Measurements from ENCODE around the gene MBOAT1.
"Not testable (repeated sequence)": the region's sequence is repeated elsewhere in the genome, so short reads cannot be mapped to it uniquely, and the experiment has no call there.

The MBOAT1 gene

DNA sequence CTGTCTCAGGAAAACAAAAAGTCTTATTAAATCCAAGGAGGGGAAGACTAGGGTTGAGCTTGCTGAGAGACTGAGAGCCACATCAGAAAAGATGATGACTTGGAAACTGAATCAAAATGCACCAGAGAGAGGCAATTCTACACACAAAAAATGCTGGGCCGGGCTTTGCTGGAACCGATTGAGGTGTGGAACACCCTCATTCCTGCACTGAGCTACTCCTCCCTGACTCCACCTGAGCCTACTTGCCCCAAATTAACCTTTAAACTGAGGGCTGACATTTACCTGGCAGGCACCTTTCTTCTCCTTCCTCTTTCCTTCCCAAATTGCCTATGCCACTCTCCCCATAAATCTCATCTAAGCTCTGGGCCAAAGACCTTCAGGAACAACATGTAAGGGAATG lies 40.8 kb upstream of the MBOAT1 start:
- TF ChIP-seq, protein P1, sequence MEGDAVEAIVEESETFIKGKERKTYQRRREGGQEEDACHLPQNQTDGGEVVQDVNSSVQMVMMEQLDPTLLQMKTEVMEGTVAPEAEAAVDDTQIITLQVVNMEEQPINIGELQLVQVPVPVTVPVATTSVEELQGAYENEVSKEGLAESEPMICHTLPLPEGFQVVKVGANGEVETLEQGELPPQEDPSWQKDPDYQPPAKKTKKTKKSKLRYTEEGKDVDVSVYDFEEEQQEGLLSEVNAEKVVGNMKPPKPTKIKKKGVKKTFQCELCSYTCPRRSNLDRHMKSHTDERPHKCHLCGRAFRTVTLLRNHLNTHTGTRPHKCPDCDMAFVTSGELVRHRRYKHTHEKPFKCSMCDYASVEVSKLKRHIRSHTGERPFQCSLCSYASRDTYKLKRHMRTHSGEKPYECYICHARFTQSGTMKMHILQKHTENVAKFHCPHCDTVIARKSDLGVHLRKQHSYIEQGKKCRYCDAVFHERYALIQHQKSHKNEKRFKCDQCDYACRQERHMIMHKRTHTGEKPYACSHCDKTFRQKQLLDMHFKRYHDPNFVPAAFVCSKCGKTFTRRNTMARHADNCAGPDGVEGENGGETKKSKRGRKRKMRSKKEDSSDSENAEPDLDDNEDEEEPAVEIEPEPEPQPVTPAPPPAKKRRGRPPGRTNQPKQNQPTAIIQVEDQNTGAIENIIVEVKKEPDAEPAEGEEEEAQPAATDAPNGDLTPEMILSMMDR (IDR thresholded peaks at IDR 0.05; ENCODE audit: control extremely low read depth, extremely low read depth, low read depth, missing control alignments) = no peak
- no peak for DNase-seq (ENCODE audit: extremely low spot score)
- ChIA-PET CTCF (interaction anchor here (0.6 kb wide), 1 partner anchor 20 kb away, joined by 3 read pairs; no protein-coding TSS in a partner anchor), POLR2A (no interaction called here)

DNA sequence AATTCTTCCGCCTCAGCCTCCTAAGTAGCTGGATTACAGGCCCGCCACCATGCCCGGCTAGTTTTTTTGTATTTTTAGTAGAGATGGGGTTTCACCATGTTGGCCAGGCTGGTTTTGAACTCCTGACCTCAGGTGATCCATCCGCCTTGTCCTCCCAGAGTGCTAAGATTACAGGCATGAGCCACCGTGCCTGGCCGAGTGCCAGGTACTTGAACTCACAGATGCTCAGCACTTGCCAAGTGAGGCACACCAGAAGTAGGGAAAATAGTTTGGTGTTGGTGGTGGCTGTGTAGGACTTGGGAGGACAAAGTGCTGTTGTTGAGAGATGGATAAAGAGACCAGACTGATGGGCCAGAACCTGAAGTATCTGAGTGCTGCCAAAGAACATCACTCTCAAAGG lies 40.0 kb upstream of the MBOAT1 start:
- DNase-seq (ENCODE audit: extremely low spot score) = no peak
- ChIA-PET POLR2A (no interaction called here), CTCF (no interaction called here)
- TF ChIP-seq, protein P1 (IDR thresholded peaks at IDR 0.05; ENCODE audit: control extremely low read depth, extremely low read depth, low read depth, missing control alignments) = no peak

DNA sequence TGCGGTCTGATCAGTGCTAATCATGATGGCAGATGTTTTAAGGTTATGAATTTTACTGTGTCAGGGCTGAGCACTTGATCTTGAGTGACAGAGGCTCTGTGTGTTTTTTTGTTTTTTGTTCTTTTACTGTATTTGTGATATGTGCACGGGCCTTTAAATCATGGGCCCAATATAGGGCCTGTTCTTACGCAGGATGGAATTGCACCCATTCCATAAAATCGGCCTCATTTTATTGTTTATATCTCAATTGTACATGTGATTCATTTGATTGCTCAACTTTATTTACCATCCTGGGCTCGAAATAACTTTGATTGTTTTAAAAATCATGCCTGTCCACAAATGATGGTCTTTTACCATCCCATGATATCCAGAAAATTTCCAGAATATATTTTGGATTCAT lies 39.3 kb upstream of the MBOAT1 start:
- ChIA-PET CTCF (no interaction called here), POLR2A (no interaction called here)
- TF ChIP-seq, protein P1 (IDR thresholded peaks at IDR 0.05; ENCODE audit: control extremely low read depth, extremely low read depth, low read depth, missing control alignments) = no peak
- DNase-seq (ENCODE audit: extremely low spot score) = no peak

DNA sequence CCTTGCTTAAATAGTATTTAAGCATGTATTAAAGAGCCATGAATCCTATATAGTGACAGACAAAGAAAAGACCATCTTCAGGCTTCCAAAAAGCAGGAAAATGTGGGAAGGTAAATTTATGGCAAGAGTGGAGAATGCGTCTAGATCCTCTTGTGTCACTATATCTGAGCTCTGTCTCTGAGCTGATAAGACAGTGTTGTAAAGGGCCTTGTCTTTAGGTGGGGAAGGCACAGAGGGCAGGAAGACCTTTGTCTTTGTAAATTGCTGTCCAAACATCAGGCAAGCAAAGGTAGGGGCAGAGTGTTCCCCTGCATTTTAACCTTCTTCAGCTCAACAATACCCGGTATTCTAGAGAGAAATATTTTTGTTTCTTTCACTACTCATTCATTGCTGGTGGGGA lies 33.9 kb upstream of the MBOAT1 start:
- ChIA-PET POLR2A (no interaction called here), CTCF (interaction anchor here (1.5 kb wide), 1 partner anchor 33 kb away, joined by 4 read pairs; no protein-coding TSS in a partner anchor)
- TF ChIP-seq, protein P1 (IDR thresholded peaks at IDR 0.05; ENCODE audit: control extremely low read depth, extremely low read depth, low read depth, missing control alignments) = no peak
- DNase-seq (ENCODE audit: extremely low spot score) = no peak

DNA sequence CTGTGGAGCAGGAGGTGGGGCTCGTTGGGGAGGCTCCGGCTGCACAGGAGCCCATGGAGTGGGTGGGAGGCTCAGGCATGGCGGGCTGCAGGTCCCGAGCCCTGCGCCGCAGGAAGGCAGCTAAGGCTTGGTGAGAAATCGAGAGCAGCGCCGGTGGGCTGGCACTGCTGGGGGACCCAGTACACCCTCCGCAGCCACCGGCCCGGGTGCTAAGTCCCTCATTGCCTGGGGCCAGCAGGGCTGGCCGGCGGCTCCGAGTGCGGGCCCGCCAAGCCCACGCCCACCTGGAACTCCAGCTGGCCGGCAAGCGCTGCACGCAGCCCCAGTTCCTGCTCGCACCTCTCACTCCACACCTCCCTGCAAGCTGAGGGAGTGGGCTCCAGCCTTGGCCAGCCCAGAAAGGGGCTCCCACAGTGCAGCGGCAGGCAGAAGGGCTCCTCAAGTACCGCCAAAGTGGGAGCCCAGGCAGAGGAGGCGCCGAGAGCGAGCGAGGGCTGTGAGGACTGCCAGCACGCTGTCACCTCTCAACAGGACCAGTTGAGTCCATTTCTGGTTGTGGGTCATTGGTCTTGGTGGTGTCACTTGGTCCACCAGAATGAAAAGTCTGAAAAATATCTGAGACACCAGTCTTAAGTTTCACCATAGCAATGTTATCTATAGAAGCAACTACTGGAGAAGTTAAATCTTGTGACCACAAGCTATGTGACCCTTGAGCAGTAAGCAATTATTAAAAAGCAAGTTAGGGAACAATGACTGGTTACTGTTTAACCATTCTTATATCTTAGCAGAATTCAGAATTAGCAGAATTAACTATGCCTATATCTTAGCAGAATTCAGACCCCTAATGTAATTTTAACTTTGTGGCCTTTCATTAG lies 32.8 kb upstream of the MBOAT1 start:
- POLR2A ChIA-PET; CTCF ChIA-PET; DNase-seq (ENCODE audit: extremely low spot score): not testable (repeated sequence)

DNA sequence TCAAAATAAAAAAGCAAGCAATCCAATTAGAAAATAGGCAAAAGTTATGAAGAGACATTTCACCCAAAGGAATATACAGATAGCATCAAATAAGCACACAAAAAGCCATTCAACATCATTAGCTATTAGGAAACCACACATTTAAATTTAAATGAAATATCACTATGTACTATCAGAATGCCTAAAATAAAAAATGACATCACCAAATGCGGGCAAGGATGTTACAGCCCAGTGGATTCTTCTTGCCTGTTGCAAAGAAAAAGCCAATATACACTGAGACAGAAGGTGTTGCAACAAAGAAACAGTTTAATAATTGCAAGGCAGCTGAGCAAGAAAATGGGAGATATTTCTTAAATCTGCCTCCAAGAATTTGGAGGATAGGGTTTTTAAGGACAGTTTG lies 31.0 kb upstream of the MBOAT1 start:
- ChIA-PET POLR2A (no interaction called here), CTCF (interaction anchor here (0.9 to 1.5 kb wide), 4 partner anchors 9 to 285 kb away, joined by 3 to 4 read pairs (median 4); no protein-coding TSS in a partner anchor)
- TF ChIP-seq, protein P1 (IDR thresholded peaks at IDR 0.05; ENCODE audit: control extremely low read depth, extremely low read depth, low read depth, missing control alignments) = no peak

DNA sequence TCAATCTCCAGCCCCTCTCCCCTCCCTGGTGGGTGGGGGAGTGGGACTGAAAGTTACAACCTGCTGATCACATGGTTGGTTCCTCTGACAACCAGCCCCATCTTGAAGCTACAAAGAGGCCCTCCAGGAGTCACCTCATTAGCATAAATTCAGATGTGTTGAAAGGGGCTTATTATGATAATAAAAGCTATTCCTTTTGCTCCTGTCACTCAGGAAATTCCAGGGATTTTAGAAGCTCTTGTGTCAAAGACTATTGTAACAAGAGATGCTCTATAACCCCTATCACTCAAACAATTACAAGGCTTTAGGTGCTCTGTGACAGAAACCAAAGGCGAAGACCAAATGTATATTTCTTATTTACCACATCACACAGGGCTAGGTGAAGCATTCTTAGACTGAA lies 30.1 kb upstream of the MBOAT1 start:
- TF ChIP-seq, protein P1 (IDR thresholded peaks at IDR 0.05; ENCODE audit: control extremely low read depth, extremely low read depth, low read depth, missing control alignments) = no peak
- no peak for DNase-seq (ENCODE audit: extremely low spot score)
- ChIA-PET CTCF (interaction anchor here (1.5 kb wide), 1 partner anchor 117 kb away, joined by 4 read pairs; no protein-coding TSS in a partner anchor), POLR2A (no interaction called here)

More for the DNA sequence above, 31.0 kb upstream of the MBOAT1 start:
- no peak for DNase-seq (ENCODE audit: extremely low spot score)
